WI38 (cell line): ENCODE measurements around the gene MAL.

Experiments
- H3K4me3 ChIP-seq: 2 replicates; pipeline ENCODE4 v1.5.1; 2011; ENCODE audit warnings: low read depth, mild to moderate bottlenecking, control low read depth, low read length
- TF ChIP-seq, protein P1 (sequence below): IDR thresholded peaks from 2 replicates; pipeline ENCODE4 v1.5.1; 2012; ENCODE audit warnings: low read depth, mild to moderate bottlenecking, control low read depth, low read length

The MAL gene

GRCh38 chr2:95017071-95017501 is 8.4 kb upstream of the MAL start:
- TF ChIP-seq, protein P1, sequence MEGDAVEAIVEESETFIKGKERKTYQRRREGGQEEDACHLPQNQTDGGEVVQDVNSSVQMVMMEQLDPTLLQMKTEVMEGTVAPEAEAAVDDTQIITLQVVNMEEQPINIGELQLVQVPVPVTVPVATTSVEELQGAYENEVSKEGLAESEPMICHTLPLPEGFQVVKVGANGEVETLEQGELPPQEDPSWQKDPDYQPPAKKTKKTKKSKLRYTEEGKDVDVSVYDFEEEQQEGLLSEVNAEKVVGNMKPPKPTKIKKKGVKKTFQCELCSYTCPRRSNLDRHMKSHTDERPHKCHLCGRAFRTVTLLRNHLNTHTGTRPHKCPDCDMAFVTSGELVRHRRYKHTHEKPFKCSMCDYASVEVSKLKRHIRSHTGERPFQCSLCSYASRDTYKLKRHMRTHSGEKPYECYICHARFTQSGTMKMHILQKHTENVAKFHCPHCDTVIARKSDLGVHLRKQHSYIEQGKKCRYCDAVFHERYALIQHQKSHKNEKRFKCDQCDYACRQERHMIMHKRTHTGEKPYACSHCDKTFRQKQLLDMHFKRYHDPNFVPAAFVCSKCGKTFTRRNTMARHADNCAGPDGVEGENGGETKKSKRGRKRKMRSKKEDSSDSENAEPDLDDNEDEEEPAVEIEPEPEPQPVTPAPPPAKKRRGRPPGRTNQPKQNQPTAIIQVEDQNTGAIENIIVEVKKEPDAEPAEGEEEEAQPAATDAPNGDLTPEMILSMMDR, result no peak
- H3K4me3 ChIP-seq, result no peak overlapping the region

DNA sequence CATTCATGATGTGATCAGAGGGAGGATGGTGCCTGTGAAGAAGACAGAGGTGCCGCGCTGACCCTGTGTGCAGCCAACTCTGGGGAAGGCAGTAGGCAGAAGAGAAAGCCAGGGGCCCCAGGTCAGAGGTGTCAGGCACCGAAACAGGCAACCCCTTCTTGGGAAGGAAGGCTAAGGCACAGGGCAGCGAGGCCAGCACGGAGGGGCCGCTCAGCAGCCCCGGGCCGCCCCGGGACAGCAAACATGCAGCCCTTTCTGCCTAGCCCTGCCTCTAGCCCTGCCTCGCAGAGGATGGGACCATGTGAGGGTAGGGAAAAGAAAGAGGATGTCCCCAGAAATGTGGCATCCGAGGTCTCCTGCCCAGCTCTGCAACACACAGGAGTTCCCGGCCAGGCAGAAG is 7.7 kb upstream of the MAL start:
- H3K4me3 ChIP-seq, result no peak overlapping the region
- TF ChIP-seq, protein P1, result no peak

DNA sequence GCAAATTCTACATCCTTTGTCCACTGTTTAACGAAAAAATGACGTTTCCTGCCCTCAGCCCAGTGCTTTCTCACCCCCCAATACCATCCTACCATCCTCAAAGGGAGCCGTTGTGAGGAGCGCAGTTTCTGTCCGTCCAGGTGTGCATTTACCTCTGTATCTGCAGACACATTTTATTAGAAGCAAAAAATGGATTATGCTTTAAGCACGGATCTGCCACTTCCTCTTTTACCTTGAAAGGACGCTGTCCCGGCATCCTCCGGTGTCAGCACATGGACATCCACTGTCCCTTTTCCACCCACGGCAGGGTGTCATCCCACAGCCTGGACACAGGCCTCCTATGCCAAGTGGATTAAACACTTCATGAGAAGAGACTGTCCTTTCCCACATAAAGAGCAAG is 7.2 kb upstream of the MAL start:
- no peak overlapping the region for H3K4me3 ChIP-seq
- TF ChIP-seq, protein P1, result no peak

- TF ChIP-seq, protein P1, result no peak
- H3K4me3 ChIP-seq, result no peak overlapping the region
Measured at GRCh38 chr2:95018861-95019550, 6.5 kb upstream of the MAL start.

DNA sequence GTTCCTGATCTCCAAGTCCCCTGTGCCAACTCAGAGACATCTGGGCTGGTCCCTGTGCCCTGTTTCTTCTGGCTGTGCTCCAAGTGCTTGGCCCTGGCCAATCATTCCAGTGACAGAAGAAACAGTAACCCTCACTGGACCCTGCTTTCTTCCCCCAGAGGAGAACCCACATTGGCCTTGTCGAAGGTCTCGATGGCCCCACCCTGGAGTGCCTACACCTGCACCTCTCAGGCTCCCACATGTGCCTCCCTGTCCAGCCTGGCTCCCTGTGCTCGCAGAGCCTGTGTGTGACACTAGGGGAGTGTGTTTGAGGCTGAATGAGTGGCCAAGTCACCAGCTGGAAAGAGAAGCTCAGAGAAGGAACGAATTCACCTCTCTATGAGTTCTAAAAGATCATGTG is 5.9 kb upstream of the MAL start:
- TF ChIP-seq, protein P1, result no peak
- H3K4me3 ChIP-seq, result no peak overlapping the region

DNA sequence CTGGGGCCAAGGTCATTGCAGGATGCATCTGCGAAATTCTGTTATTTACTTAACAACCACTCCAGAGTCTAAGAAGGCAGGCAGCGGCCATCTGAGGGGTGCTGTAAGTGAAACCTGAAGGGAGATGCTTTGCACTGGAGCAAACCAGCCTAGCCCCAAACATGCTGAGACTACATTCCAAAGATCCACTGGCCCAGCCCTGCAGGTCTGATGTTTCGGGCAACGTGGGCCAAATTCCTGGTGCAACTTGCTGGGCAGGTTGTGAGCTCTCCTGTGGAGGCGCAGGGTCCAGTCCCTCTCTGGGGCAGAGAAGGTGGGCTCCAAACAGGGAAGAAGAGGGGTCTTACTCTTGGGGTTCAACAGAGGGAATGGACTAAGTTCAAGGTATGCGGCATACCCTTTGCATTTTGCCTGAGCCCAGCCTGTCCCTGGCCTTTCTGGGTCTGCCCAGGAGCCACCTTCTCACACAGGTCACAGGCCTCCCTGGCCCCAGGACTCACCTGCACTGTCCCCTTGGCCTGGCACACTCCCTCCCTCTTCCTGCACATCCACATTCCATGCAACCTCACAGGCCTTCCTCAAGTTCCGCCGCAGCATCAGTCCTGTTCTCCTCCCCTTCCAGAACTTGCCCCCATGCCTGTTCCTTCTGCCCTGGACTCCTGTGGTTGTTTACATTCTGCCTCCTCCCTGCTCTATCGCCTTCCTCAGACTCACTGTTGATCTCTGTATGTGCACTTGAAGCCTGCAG is 5.1 kb upstream of the MAL start:
- TF ChIP-seq, protein P1, result no peak
- H3K4me3 ChIP-seq, result no peak overlapping the region

GRCh38 chr2:95021023-95021416 is 4.5 kb upstream of the MAL start:
- TF ChIP-seq, protein P1, result no peak
- H3K4me3 ChIP-seq, result no peak overlapping the region
